ENCODE data around the gene IRF2BPL. TPM values are rescaled to one million over a fixed set of nuclear protein-coding genes. Genes with fewer than 3 reads are reported as not detected.

Gene IRF2BPL
- polyA plus RNA-seq, 6 donors from 2014 or later: 1.7 to 4.6 (median 3.2) TPM

DNA sequence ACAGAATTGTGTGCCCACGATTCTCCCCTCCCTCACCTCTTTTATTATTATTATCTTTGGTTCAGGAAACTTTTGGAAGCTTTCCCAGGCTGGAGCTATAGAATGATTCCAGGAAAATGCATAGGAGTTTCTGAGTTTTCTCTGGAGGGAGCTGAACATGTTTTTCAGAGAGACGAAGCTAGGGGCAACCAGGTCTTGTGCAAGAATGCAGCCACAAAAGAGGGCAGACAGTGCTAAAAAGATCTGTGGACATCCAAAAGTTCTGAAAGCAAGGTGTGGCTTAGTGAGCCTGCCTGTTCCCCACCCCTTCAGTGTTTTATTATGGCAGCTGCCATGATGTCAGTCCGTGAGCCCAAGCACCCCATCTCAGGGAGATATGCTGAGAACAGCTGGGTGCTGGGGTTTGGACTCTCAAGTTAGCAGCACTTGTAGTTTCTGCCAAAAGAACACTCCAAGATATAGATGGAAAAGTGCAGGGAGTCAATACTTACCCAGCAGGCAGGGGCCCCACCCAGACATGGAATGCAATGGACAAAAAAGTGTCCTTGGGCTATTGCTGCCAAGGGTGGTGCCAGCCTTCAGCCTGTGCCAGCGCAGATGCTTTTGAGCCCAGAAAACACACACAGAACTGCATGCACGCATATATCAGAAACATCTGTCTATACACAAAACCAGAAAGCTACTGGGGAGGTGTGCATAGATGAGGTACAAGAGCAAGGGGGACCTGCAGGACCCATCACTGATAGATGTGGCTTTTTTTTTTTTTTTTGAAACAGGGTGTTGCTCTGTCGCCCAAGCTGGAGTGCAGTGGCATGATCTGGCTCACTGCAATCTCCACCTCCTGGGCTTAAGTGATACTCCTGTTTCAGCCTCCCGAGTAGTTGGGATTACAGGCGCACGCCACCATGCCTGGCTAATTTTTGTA, 17.0 kb upstream of the IRF2BPL start:
- ATAC-seq (ENCODE audit: low read depth in 2 of 2) (no peak), DNase-seq (no peak)
- no peaks in the 10 kb centered on the region for H3K27me3 Mint-ChIP-seq
- H3K27ac Mint-ChIP-seq: peak overlapping the region in 1 of 6 donors; percentile 24
- H3K4me1 Mint-ChIP-seq: peaks cover 13 to 38% (median 21%) of the 10 kb centered on the region in 3 donors
- no peak overlapping the region for H3K4me3 Mint-ChIP-seq
- no peaks in the 10 kb centered on the region for H3K9me3 Mint-ChIP-seq
- no peaks in the 10 kb centered on the region for H3K36me3 Mint-ChIP-seq

DNA sequence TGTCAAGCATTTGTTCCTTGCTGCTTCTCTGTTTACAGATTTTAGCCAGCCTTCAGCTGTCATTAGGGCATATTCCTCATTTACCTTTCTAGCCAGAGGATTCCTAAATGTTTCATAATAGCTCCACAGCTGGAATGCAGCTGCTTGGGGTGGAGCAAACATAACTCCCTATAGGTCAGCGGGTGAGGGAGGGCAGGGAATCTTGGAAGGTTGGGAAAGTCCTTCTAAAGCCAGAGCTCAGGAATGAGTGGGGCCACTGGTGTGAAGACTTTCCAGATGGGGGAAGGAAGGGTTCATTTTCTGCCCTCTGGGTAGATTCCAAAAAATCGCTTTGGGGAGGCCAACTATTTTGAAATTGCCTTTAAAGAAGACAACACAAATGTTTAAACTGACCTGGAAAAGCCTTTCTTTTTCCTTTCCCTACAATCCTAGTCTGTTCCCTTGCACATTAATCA, 16.3 kb upstream of the IRF2BPL start:
- peaks cover 17 to 45% (median 24%) of the 10 kb centered on the region in 3 donors for H3K4me1 Mint-ChIP-seq
- no peaks in the 10 kb centered on the region for H3K36me3 Mint-ChIP-seq
- H3K27ac Mint-ChIP-seq: no peak overlapping the region
- no peaks in the 10 kb centered on the region for H3K9me3 Mint-ChIP-seq
- ATAC-seq (ENCODE audit: low read depth in 2 of 2) (no peak), DNase-seq (no peak)
- H3K4me3 Mint-ChIP-seq: no peak overlapping the region
- H3K27me3 Mint-ChIP-seq: no peaks in the 10 kb centered on the region

DNA sequence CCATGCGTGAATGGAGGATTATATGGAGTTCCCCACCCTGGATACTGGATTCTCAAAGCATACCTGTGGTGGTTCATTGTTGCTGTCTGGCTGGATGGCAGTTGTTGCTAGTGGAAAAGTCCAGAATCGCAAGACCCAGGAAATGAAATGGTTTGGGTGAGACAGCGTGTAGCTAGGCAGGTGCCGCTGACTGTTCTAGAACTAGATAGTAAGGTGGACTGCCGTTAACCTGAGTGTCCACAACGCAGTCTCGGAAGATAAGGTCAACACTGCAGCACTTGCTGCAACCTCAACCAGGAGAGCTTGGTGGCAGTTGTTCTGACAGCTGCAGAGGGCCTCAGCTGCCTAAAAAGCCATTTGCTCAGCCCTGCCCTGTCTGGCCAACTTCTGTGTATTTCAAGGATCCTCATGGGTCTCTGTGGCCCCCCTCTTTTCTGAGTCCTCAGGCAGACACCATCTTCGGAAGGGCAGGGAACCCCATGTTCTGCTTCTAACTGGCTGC, 15.5 kb upstream of the IRF2BPL start:
- Mint-ChIP-seq H3K4me1 (peaks cover 20 to 53% (median 30%) of the 10 kb centered on the region in 3 donors), H3K36me3 (no peaks in the 10 kb centered on the region), H3K4me3 (peak overlapping the region in 5 of 8 donors; percentile 49 to 88 (median 72)), H3K27ac (peak overlapping the region in 5 of 6 donors; percentile 48 to 84 (median 69)), H3K27me3 (no peaks in the 10 kb centered on the region), H3K9me3 (no peaks in the 10 kb centered on the region)
- DNase-seq (no peak), ATAC-seq (ENCODE audit: low read depth in 2 of 2) (no peak)

DNA sequence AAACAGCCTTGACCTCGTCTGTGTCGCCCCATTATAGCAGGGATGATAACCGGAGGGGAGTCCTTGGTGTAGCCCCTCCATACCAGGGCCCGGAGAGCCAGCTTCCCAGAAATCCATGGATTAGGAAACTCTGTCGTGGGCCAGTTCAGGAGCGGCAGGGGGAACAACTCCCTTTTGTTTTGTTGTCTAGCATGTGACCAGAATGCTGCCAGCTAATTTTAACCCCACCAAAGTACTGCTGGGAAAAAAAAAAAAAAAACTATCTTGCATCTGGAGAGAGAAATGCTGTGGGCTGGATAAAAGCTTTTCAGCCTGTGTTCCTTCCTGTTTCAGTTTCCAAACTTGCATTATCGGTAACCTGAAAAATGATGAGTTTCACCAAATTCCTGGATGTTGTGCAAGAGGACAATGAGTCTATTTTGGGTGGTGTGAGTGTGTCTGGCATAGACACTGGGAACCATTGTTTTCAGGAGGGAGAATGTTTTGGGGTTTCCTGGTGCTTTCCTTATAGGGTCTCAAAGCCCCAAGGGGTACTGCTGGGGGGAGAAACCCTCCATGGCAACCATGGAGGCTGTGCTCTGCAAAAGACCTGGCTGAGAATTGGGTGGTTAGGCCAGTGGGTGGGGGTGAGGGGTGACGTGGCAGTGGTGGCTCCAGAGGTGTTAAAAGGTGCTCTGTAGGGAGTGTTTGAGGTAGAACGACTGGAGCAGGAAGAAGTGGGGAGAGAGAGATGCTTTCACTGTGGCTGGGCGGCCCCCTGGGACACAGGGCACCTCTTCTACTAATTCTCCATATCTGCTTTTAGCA, 14.9 kb upstream of the IRF2BPL start:
- Mint-ChIP-seq H3K27me3 (no peaks in the 10 kb centered on the region), H3K27ac (peak overlapping the region; percentile 64 to 84 (median 72)), H3K9me3 (no peaks in the 10 kb centered on the region), H3K36me3 (no peaks in the 10 kb centered on the region), H3K4me1 (peaks cover 24 to 59% (median 37%) of the 10 kb centered on the region in 3 donors), H3K4me3 (peak overlapping the region; percentile 49 to 88 (median 64))
- no peak for DNase-seq
- peak in 1 of 2 donors; percentile 2 for ATAC-seq (ENCODE audit: low read depth in 2 of 2)

DNA sequence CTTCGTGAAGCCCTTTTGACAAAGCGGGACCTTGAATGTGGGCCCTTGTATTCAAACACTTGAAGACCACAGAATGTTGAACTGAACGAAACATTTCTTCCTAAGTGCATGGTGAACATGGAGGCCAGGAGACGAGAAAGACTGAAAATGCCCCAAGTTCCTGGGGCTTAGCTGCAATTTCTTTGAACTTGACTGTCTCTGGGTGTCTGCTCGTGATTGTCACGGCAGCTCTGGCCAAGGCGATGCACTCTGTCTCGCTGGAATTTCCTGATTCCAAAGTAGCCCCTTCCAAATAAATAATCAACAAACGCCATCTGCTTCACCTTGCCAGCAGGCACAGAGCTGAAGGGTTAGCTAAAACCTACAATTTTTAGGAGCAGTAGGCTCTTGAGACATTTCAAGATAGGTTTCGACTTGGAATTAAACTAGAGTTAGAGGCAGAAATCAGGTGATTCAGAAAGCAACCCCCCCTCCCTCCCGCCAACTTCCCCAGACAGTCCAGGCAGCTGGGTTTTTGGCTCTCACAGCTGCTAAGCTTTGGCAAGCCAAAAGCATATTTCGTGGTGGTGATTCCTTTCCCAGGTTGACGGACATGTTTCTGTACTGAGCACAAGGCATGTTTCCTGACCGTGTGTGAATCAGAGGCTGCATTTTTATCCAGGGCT, 13.5 kb upstream of the IRF2BPL start:
- Mint-ChIP-seq H3K4me1 (peaks cover 38 to 73% (median 51%) of the 10 kb centered on the region in 3 donors), H3K9me3 (no peaks in the 10 kb centered on the region), H3K27ac (peak overlapping the region; percentile 12 to 99 (median 86)), H3K4me3 (peak overlapping the region in 6 of 8 donors; percentile 15 to 90 (median 55)), H3K36me3 (no peaks in the 10 kb centered on the region), H3K27me3 (no peaks in the 10 kb centered on the region)
- ATAC-seq (ENCODE audit: low read depth in 2 of 2): no peak
- no peak for DNase-seq

DNA sequence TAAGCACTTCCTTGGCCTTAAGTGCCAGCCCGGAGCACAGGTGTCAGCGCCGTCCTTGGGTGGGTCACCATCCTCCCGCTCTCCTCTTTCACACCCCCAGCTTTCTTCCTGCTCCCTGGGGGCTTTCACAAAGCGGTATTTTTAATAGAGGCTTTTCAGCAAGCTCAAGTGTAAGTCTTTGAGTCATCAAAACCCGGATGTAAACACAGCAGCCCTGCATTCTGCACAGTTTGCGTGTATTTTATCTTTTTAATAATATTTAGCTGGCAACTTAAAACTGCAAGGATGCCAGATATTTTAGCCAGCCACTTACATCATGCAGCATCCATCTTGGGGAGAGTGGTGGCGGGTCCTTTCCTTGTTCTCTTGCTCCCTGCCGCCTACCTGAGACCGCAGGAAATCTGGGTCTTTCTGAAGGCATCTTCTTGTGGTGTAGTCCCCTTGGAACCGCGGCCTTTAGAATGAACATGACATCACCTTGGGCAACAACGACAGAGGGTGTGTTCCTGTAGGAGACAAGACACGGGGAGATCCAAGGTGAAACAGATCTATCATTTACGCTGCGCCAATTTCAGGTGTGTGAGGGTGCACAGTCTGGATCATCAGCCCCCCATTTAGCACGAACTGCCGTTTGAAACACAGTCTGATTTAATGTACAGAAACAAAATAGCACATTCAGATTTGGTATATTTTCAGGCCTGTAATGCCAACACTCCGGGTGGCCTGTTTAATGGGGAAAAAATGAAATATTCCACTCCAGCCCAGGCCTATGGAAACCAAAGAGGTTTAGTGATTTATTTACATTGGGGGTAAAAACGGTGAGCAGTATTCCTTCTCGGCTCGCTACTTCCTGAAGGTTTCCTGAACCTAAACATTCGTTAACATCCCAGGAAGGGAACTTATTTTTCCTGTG, 12.5 kb upstream of the IRF2BPL start:
- Mint-ChIP-seq H3K27ac (peak overlapping the region; percentile 96 to 99 (median 98)), H3K36me3 (no peaks in the 10 kb centered on the region), H3K4me3 (peak overlapping the region; percentile 75 to 93 (median 90)), H3K4me1 (peaks cover 46 to 83% (median 61%) of the 10 kb centered on the region in 3 donors), H3K9me3 (no peaks in the 10 kb centered on the region), H3K27me3 (no peaks in the 10 kb centered on the region)
- ATAC-seq (ENCODE audit: low read depth in 2 of 2) (peak in 1 of 2 donors; percentile 4), DNase-seq (no peak)

DNA sequence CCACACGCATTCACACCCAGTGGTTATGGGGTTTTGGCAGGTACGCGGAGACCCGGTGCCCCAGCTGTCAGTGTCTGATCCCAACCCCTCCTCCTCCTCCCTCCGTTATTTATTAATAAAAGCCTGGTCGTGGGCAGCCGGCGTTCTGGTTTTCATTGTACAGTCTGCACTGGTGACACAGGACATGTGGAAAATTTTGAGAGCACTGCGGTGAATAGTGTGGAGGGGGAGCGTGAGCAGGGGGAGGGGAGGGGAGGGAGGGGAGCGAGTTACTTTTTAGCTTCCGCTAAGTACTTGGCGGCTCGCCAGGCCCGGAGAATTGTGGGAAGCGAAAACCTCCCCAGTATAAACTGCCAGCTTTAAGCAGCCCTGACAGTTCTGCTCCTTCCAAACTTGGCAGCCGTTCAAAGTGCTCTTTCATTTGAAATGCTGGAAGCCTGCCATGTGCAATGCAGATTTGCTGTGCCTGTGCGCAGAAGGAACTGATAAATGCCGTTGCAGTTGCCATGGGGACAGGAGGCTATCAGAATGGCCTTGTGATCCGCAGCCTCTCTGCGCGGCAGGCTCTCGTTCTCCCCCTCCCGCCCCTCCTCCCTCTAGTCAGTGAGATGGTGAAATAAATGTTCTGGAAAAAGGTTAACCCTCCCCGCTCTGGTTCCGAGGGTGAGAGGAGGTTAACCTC, 11.7 kb upstream of the IRF2BPL start:
- H3K36me3 Mint-ChIP-seq: no peaks in the 10 kb centered on the region
- peak overlapping the region; percentile 96 to 99 (median 98) for H3K27ac Mint-ChIP-seq
- H3K4me3 Mint-ChIP-seq: peak overlapping the region; percentile 75 to 93 (median 90)
- DNase-seq (peak; percentile 87), ATAC-seq (ENCODE audit: low read depth in 2 of 2) (peak; percentile 76 to 77)
- H3K27me3 Mint-ChIP-seq: no peaks in the 10 kb centered on the region
- no peaks in the 10 kb centered on the region for H3K9me3 Mint-ChIP-seq
- peaks cover 46 to 89% (median 69%) of the 10 kb centered on the region in 3 donors for H3K4me1 Mint-ChIP-seq

DNA sequence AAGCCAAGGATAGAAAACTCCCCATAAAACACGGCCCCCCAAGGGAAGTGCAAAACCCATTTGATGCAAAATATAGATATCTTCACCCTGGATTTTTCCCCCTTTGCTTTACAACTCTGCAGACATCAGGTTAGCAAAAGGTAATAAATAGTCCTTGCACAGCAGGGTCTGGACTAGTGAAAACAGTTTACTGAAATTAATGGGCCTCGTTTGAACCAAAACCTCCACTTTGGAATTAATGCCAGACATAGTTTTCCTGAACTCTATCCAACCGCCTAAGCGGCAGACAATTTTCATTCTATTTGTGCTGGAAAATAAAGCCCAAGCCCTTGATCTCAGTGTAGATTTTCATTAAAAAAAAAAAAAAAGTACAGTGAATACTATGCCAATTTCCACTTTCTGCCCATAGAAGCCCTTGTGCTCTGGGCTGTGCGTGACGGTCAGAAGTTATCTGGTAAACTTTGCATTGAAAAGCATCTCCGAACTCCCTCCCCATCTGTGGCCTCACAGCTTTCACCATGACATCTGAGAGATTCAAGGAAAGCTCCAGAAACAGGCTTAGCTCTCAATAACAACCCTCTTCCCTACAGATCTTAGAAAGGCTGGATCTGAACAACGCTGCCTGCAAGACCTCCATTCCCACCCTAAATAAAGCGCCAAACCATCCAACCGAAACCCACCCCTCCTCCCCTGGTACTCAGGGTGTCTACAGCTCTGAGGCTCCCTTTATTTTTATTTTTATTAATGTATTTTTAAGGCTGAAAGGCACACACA, 11.0 kb upstream of the IRF2BPL start:
- H3K36me3 Mint-ChIP-seq: no peaks in the 10 kb centered on the region
- peaks cover 49 to 95% (median 71%) of the 10 kb centered on the region in 3 donors for H3K4me1 Mint-ChIP-seq
- DNase-seq: no peak
- H3K9me3 Mint-ChIP-seq: no peaks in the 10 kb centered on the region
- H3K27me3 Mint-ChIP-seq: no peaks in the 10 kb centered on the region
- no peak for ATAC-seq (ENCODE audit: low read depth in 2 of 2)
- H3K27ac Mint-ChIP-seq: peak overlapping the region; percentile 96 to 99 (median 98)
- peak overlapping the region; percentile 75 to 93 (median 90) for H3K4me3 Mint-ChIP-seq

DNA sequence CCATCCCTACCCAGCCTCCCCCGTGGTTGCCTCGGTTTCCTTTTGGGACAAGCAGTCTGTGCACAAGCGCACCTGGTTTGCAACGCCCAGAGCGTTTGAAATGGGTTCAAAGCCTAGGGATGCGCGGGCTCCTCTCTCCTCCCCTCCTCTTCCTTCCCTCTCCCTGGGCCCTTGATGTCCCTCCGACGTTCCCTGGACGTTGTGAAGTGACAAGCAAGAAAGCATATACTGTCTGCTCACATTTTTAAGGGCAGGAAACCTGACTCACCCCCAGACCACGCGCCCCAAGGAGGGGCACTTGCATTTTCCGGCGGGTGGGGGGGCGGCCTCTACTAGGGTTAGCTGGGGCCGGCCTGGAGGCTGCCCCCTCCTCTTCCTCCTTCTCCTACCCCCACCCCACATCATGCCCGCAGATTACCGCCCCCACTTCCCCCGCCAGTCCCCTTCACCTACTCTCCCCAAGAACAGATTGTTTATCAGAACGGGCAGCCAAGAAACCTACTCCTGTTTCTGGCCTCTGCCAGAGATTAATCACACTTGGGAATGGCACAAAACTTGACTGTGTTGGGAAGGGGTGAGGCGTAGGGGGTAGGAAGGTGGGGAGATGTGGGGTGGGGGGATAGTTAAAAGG, 9.5 kb upstream of the IRF2BPL start:
- H3K27me3 Mint-ChIP-seq: no peaks in the 10 kb centered on the region
- no peak for ATAC-seq (ENCODE audit: low read depth in 2 of 2)
- H3K4me1 Mint-ChIP-seq: peaks cover 46 to 92% (median 75%) of the 10 kb centered on the region in 3 donors
- H3K9me3 Mint-ChIP-seq: no peaks in the 10 kb centered on the region
- DNase-seq: no peak
- H3K36me3 Mint-ChIP-seq: no peaks in the 10 kb centered on the region
- peak overlapping the region; percentile 67 to 99 (median 92) for H3K27ac Mint-ChIP-seq
- peak overlapping the region; percentile 56 to 87 (median 82) for H3K4me3 Mint-ChIP-seq

DNA sequence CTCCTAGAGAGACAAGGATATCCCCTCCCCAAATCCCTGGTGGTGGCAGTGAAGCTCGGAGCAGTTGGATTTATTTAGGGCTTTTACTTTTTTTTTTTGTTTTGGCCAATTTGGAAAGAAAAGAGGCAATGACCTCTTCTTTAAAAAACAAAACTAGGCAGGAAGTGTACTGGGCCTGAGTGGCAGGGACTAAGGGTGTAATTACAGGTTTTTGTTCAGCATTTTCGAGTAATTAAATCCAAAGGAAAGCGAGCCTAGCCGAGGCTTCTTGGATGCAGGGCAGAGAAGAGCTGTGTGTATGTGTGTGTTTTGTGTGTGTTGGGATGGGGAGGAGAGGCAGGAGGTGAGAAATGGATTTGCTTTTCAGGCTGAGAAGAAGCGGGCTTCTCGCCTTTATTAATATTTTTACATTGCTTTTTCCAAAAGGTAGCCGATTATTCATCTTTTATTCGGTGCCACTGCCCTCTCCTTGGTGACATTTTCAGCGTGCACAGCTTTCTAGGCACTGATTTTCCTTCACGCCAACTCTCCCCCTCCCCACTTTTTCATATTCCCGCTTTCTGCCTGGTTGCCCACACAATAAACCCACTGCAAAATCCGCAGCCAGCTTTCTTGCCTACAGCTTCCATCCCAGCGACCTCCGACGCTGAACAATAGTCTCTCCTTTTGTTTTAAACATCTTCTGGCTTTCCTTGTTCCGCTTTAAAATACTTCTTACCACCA, 8.9 kb upstream of the IRF2BPL start:
- peak overlapping the region; percentile 52 to 87 (median 82) for H3K4me3 Mint-ChIP-seq
- H3K27ac Mint-ChIP-seq: peak overlapping the region in 5 of 6 donors; percentile 74 to 99 (median 89)
- no peak for ATAC-seq (ENCODE audit: low read depth in 2 of 2)
- H3K9me3 Mint-ChIP-seq: no peaks in the 10 kb centered on the region
- no peaks in the 10 kb centered on the region for H3K36me3 Mint-ChIP-seq
- no peak for DNase-seq
- peaks cover 49 to 92% (median 78%) of the 10 kb centered on the region in 3 donors for H3K4me1 Mint-ChIP-seq
- no peaks in the 10 kb centered on the region for H3K27me3 Mint-ChIP-seq
